GM19463 (cell line): ENCODE data around the gene SOX2.

Source experiments
- ATAC-seq: cut with Tn5 transposase; IDR thresholded peaks from one replicate; pipeline ENCODE4 v1.9.1; 2021; ENCODE audit warnings: mild to moderate bottlenecking, moderate library complexity; ENCODE audit not compliant: unreplicated experiment

SOX2 gene

GRCh38 chr3:181704421-181705085, 7.2 kb upstream of the SOX2 start:
- ATAC-seq, result no peak

- no peak for ATAC-seq
These were observed 6.6 kb upstream of the SOX2 start for GRCh38 chr3:181705086-181705480.

- no peak for ATAC-seq
These were observed 3.7 kb upstream of the SOX2 start for GRCh38 chr3:181707980-181708379.

GRCh38 chr3:181709537-181710279, 2.0 kb upstream of the SOX2 start:
- ATAC-seq, result peak; percentile 34

GRCh38 chr3:181710345-181711291, 1.1 kb upstream of the SOX2 start:
- ATAC-seq, result no peak

- ATAC-seq, result no peak
These were observed 464 bp downstream of the SOX2 start for GRCh38 chr3:181712226-181712552.

GRCh38 chr3:181712553-181713279, 991 bp downstream of the SOX2 start:
- ATAC-seq, result no peak

GRCh38 chr3:181713280-181713647, 1.5 kb downstream of the SOX2 start:
- no peak for ATAC-seq

GRCh38 chr3:181713676-181714612, 2.2 kb downstream of the SOX2 start:
- ATAC-seq, result no peak

- no peak for ATAC-seq
These were observed 4.0 kb downstream of the SOX2 start for GRCh38 chr3:181715571-181716340.

GRCh38 chr3:181716966-181717365, 5.2 kb downstream of the SOX2 start:
- ATAC-seq, result no peak

GRCh38 chr3:181717549-181718171, 5.9 kb downstream of the SOX2 start:
- no peak for ATAC-seq

GRCh38 chr3:181718369-181718768, 6.6 kb downstream of the SOX2 start:
- no peak for ATAC-seq

- ATAC-seq, result no peak
These were observed 7.5 kb downstream of the SOX2 start for GRCh38 chr3:181718987-181719911.

- ATAC-seq, result no peak
These were observed 8.4 kb downstream of the SOX2 start for GRCh38 chr3:181719991-181720680.

GRCh38 chr3:181721046-181721875, 9.5 kb downstream of the SOX2 start:
- no peak for ATAC-seq
